Measurements from ENCODE around the gene BEND7. TPM values are rescaled to one million over a fixed set of nuclear protein-coding genes. Genes with fewer than 3 reads are reported as not detected.

The BEND7 gene
- total and polyA plus RNA-seq, 9 of the 15 experiments (the other 6 are each of a cell fraction or from before 2014, with no cell fraction given), result 1.3 to 11.4 (median 5.2) TPM

DNA sequence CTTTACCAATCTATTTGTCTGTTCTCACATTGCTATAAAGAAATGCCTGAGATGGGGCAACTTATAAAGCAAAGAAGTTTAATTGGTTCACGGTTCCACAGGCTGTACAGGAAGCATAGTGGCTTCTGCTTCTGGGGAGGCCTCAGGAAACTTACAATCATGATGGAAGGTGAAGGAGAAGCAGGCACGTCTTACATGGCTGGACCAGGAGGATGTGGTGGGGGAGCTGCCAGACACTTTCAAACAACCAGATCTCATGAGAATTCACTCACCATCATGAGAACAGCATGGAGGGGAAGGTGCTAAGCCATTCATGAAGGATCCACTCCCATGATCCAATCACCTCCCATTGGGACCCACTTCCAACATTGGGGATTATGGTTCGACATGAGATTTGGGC is 115.9 kb downstream of the BEND7 start:
- Histone ChIP-seq H3K4me1 (replicated peaks in 1 of 2; ENCODE audit: control insufficient read depth in 2 of 2, insufficient read depth in 2 of 2, low read length in 2 of 2) (peaks cover 22 to 35% of the 10 kb centered on the region in 2 experiments), H3K27ac (ENCODE audit: extremely low read depth, low read depth, low read length) (no peak overlapping the region), H4K20me1 (replicated peaks; ENCODE audit: control insufficient read depth, insufficient read depth, low read length) (no peaks in the 10 kb centered on the region), H3K27me3 (ENCODE audit: control insufficient read depth in 2 of 2, insufficient read depth in 2 of 2, low read length in 2 of 2) (no peaks in the 10 kb centered on the region), H3K9me3 (replicated peaks; ENCODE audit: control insufficient read depth, insufficient read depth, low read depth, low read length) (peaks cover 20% of the 10 kb centered on the region), H2AFZ (ENCODE audit: low read depth, low read length) (no peak overlapping the region), H3K4me3 (no peak overlapping the region), H3K4me2 (ENCODE audit: insufficient read depth, low read length) (no peak overlapping the region), H3K9ac (ENCODE audit: insufficient read depth in 1 of 2, low read depth in 2 of 2, low read length in 2 of 2) (no peak overlapping the region), H3K79me2 (ENCODE audit: control insufficient read depth, insufficient read depth, low read length) (no peaks in the 10 kb centered on the region), H3K9me1 (ENCODE audit: control insufficient read depth, insufficient read depth, low read length) (no peaks in the 10 kb centered on the region), H3K36me3 (ENCODE audit: control insufficient read depth, insufficient read depth, low read length) (no peaks in the 10 kb centered on the region)
- in situ Hi-C loops (cut with MboI), result no loop called here
- ChIA-PET CTCF (ENCODE audit: low intra/inter-chr PET ratio) (no interaction called here), POLR2A (no interaction called here)
- 80% methylated on average over 2 of the region's 3 CpGs for WGBS (ENCODE audit: insufficient coverage, low coverage, missing lambda C conversion rate)
- no peak for DNase-seq (ENCODE audit: extremely low read depth in 1 of 4, low spot score in 3 of 4)
- FAIRE-seq, result no peak
- intact Hi-C loops (cut with micrococcal nuclease), result no loop called here
- ATAC-seq, result no peak
- TF ChIP-seq KLF6 (CRISPR knock-in tag; IDR thresholded peaks at IDR 0.05; ENCODE audit: borderline replicate concordance), result no peak
- TF ChIP-seq ZNF431 (CRISPR knock-in tag; IDR thresholded peaks at IDR 0.05), result peak; percentile 91
- TF ChIP-seq TRIM24 (IDR thresholded peaks at IDR 0.05), result peak in 1 of 2 experiments; percentile 20; a peak in 1 of 4 replicates
- no peak for TF ChIP-seq TSC22D4 (tag; IDR thresholded peaks at IDR 0.05)
- no TSS peak for BruUV-seq (replicated peaks)

DNA sequence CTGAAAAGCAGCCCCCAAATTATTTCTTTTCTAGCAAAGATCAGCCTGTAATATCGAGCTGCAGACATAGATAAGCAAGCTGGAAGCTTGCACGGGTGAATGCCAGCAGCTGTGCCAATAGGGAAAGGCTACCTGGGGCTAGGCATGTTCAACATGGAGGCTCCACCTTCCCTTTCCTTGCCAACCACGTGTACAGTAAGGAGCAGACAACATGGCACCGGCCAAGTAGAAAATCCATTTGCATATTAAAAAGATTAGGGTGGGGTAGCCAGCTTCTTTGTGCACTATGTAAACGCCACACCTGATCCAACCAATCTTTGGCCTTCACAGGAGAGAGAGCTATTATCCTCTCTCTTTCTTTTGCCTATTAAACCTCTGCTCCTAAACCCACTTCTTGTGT is 124.0 kb downstream of the BEND7 start:
- CTCF ChIA-PET (ENCODE audit: low intra/inter-chr PET ratio), result no interaction called here
- DNase-seq (ENCODE audit: extremely low read depth in 1 of 4, low spot score in 3 of 4), result no peak
- TF ChIP-seq ZNF445 (CRISPR knock-in tag; IDR thresholded peaks at IDR 0.05; ENCODE audit: low read depth) (no peak), NFYB (IDR thresholded peaks at IDR 0.05; ENCODE audit: extremely low read depth, insufficient read length) (no peak), ZNF644 (tag; IDR thresholded peaks at IDR 0.05; ENCODE audit: low read depth) (0 out of 2 replicates have a peak, but pooled peaks have one; percentile 5), SRF (CRISPR knock-in tag; IDR thresholded peaks at IDR 0.05) (0 out of 4 replicates have a peak, but pooled peaks of 1 of the 2 experiments have one; percentile 3), PURB (CRISPR knock-in tag; IDR thresholded peaks at IDR 0.05; ENCODE audit: low read depth) (no peak), MCM7 (IDR thresholded peaks at IDR 0.05) (no peak), HDAC8 (tag; IDR thresholded peaks at IDR 0.05) (no peak)
- TF ChIP-seq, protein P1, sequence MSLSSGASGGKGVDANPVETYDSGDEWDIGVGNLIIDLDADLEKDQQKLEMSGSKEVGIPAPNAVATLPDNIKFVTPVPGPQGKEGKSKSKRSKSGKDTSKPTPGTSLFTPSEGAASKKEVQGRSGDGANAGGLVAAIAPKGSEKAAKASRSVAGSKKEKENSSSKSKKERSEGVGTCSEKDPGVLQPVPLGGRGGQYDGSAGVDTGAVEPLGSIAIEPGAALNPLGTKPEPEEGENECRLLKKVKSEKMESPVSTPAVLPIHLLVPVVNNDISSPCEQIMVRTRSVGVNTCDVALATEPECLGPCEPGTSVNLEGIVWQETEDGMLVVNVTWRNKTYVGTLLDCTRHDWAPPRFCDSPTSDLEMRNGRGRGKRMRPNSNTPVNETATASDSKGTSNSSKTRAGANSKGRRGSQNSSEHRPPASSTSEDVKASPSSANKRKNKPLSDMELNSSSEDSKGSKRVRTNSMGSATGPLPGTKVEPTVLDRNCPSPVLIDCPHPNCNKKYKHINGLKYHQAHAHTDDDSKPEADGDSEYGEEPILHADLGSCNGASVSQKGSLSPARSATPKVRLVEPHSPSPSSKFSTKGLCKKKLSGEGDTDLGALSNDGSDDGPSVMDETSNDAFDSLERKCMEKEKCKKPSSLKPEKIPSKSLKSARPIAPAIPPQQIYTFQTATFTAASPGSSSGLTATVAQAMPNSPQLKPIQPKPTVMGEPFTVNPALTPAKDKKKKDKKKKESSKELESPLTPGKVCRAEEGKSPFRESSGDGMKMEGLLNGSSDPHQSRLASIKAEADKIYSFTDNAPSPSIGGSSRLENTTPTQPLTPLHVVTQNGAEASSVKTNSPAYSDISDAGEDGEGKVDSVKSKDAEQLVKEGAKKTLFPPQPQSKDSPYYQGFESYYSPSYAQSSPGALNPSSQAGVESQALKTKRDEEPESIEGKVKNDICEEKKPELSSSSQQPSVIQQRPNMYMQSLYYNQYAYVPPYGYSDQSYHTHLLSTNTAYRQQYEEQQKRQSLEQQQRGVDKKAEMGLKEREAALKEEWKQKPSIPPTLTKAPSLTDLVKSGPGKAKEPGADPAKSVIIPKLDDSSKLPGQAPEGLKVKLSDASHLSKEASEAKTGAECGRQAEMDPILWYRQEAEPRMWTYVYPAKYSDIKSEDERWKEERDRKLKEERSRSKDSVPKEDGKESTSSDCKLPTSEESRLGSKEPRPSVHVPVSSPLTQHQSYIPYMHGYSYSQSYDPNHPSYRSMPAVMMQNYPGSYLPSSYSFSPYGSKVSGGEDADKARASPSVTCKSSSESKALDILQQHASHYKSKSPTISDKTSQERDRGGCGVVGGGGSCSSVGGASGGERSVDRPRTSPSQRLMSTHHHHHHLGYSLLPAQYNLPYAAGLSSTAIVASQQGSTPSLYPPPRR (CRISPR knock-in tag; IDR thresholded peaks at IDR 0.05; ENCODE audit: borderline replicate concordance), result no peak

More for the DNA sequence above, 124.0 kb downstream of the BEND7 start:
- Histone ChIP-seq H3K4me3 (no peak overlapping the region), H3K9me3 (replicated peaks; ENCODE audit: control insufficient read depth, insufficient read depth, low read depth, low read length) (peaks cover 9% of the 10 kb centered on the region), H3K27me3 (ENCODE audit: control insufficient read depth in 2 of 2, insufficient read depth in 2 of 2, low read length in 2 of 2) (no peaks in the 10 kb centered on the region), H4K20me1 (replicated peaks; ENCODE audit: control insufficient read depth, insufficient read depth, low read length) (no peaks in the 10 kb centered on the region), H3K4me1 (replicated peaks in 1 of 2; ENCODE audit: control insufficient read depth in 2 of 2, insufficient read depth in 2 of 2, low read length in 2 of 2) (peaks cover 13 to 25% of the 10 kb centered on the region in 2 experiments; a peak in 4 of 5 replicates), H3K79me2 (ENCODE audit: control insufficient read depth, insufficient read depth, low read length) (no peaks in the 10 kb centered on the region), H3K27ac (ENCODE audit: extremely low read depth, low read depth, low read length) (peak overlapping the region; percentile 79), H2AFZ (ENCODE audit: low read depth, low read length) (peak overlapping the region; percentile 51), H3K9ac (ENCODE audit: insufficient read depth in 1 of 2, low read depth in 2 of 2, low read length in 2 of 2) (0 out of 4 replicates have a peak overlapping the region, but pooled peaks of 1 of the 2 experiments have one; percentile 14), H3K36me3 (ENCODE audit: control insufficient read depth, insufficient read depth, low read length) (no peaks in the 10 kb centered on the region), H3K4me2 (ENCODE audit: insufficient read depth, low read length) (no peak overlapping the region), H3K9me1 (ENCODE audit: control insufficient read depth, insufficient read depth, low read length) (no peaks in the 10 kb centered on the region)
- BruUV-seq (replicated peaks), result no TSS peak
- WGBS (ENCODE audit: insufficient coverage, low coverage, missing lambda C conversion rate), result 27% methylated on average over 5 of the region's 5 CpGs
- intact Hi-C loops (cut with micrococcal nuclease), result loop anchor here (1.0 kb wide), 1 partner anchor 11 kb away; no protein-coding TSS in a partner anchor
- in situ Hi-C loops (cut with MboI), result no loop called here
- FAIRE-seq (no peak), ATAC-seq (no peak)
- POLR2A ChIA-PET, result interaction anchor here (0.7 to 1.6 kb wide), 5 partner anchors 9 to 21 kb away, joined by 3 to 8 read pairs (median 3); no protein-coding TSS in a partner anchor

Measured in K562 (cell line).